Measurements from ENCODE around the gene AGPAT4.

The AGPAT4 gene

DNA sequence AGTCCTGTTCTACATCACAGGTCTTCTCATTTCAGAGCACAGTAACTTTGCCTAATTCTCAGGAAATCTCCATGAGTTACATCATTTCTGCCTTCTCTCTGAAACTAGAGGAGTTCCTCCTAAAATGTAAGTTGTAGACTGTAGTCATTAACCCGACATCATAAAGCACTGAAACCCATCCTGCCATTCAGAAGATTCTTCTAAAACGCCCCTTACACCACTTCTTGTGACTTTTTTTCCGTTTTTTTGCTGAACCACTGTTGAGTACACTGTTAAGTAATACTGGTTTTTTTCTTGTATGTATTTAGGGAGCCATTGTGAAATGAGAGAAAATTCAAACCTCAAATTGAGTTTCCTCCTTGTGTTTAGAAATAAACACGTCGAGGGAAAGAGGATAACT lies 164.9 kb downstream of the AGPAT4 start:
- no peak overlapping the region for H3K4me3 Mint-ChIP-seq
- no peak for ATAC-seq
- no peaks in the 10 kb centered on the region for H3K4me1 Mint-ChIP-seq
- H3K36me3 Mint-ChIP-seq: peaks cover 81% of the 10 kb centered on the region
- H3K27me3 Mint-ChIP-seq: no peaks in the 10 kb centered on the region
- no peaks in the 10 kb centered on the region for H3K9me3 Mint-ChIP-seq
- H3K27ac Mint-ChIP-seq: no peak overlapping the region

DNA sequence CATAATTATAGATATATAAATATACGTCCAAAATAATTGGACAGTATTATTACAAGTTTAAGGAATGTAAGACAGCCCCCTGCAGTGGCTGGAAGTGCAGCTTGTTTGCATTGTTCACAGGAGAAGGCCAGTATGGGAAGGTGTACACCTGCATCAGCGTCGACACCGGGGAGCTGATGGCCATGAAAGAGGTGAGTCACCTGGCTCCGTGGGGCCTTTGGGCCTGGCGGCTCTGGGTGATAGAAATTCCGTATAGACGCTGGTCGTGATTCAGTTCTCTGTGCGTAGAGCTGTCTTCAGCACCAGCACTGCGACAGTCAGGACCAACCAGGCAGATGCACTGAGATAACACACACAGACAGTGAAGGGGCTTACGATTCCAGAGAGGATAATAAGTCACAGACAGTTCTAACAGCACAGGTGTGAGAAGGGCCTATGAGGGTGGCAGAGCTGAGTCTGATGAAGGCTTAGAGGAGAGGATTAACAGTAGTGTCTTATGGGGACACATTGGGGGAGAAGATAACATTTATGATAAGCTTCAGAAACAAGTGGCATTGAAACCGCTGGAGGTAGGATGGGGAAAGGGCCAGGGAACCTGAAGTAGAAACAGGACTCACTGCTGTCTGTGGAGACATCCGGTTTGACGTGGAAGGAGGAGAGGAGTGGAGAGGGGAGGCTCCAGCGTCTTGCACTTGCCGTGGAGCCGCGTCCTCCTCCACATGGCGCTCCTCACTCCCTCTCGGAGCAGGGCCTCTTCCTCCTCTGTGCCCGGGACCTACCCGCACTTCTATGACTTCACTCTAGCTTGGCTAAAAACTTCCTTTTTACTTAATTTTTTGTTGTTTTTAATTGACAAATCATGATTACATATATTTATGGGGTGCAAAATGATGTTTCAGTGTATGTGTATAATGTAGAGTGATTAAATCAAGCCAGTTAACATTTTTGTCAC lies 165.8 kb downstream of the AGPAT4 start:
- Mint-ChIP-seq H3K4me3 (no peak overlapping the region), H3K4me1 (no peaks in the 10 kb centered on the region), H3K27me3 (no peaks in the 10 kb centered on the region), H3K9me3 (no peaks in the 10 kb centered on the region), H3K27ac (no peak overlapping the region), H3K36me3 (peaks cover 85% of the 10 kb centered on the region)
- no peak for ATAC-seq

DNA sequence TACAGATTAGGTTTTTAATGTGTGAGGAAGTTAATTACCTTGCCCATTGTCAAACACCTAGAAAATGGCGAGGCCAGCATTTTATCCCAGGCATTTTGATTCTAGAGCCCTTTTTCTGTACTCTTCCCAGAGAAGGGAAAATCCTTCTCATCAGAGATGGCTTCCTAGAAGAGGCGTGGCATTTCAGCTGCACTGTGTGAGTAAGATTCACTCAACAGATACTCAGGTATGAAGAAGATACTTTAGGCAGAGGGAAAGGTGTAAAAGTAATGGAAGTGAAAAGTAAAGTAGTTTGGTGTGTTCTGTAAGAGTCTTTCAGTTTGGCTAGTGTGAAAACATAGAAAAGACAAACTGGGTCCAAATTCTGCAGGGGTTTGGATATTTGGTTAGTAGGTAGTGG lies 168.5 kb downstream of the AGPAT4 start:
- Mint-ChIP-seq H3K36me3 (peaks cover 64% of the 10 kb centered on the region), H3K4me3 (no peak overlapping the region), H3K4me1 (no peaks in the 10 kb centered on the region), H3K27ac (no peak overlapping the region), H3K27me3 (no peaks in the 10 kb centered on the region), H3K9me3 (no peaks in the 10 kb centered on the region)
- ATAC-seq: no peak

DNA sequence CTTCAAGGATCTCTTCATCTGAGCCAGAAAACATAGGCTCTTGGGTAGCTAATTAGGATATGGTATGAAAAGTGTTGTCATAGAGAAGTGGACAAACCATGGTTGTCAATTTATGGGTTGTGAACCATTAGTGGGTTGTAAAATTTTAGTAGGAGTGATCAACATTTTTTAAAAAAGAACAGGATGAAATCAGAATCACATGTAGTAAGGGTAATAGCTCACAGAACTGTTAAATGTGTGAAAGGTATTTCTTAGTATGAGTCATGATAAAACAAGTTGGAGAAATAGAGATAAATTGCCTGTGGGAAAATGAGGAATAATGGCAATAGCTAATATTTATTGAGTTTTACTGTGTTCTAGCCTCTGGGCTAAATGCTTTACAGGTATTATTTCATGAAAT lies 168.9 kb downstream of the AGPAT4 start:
- no peak overlapping the region for H3K27ac Mint-ChIP-seq
- H3K4me1 Mint-ChIP-seq: no peaks in the 10 kb centered on the region
- H3K27me3 Mint-ChIP-seq: no peaks in the 10 kb centered on the region
- peaks cover 60% of the 10 kb centered on the region for H3K36me3 Mint-ChIP-seq
- no peaks in the 10 kb centered on the region for H3K9me3 Mint-ChIP-seq
- H3K4me3 Mint-ChIP-seq: no peak overlapping the region
- no peak for ATAC-seq

DNA sequence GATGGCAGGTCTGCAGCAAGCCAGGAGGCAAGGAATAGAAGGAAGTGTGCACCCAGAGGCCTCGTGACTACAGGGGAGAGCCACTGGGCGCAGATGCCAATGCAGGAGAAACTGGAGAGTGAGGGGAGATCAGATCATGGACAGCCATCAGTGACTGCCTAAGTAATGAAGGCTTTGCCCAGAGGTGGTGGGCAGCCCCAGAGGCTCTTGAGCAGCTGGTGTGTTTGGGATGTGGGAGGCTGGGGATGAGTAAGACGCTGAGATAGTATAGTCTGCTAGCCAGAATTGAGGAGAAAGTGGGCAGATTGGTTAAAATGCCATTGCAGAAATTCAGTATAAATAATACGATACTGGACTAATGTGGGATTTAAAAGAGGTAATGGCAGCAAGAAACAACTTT lies 170.4 kb downstream of the AGPAT4 start:
- Mint-ChIP-seq H3K9me3 (no peaks in the 10 kb centered on the region), H3K4me3 (no peak overlapping the region), H3K27me3 (no peaks in the 10 kb centered on the region), H3K4me1 (no peaks in the 10 kb centered on the region), H3K36me3 (peaks cover 52% of the 10 kb centered on the region), H3K27ac (no peak overlapping the region)
- no peak for ATAC-seq

DNA sequence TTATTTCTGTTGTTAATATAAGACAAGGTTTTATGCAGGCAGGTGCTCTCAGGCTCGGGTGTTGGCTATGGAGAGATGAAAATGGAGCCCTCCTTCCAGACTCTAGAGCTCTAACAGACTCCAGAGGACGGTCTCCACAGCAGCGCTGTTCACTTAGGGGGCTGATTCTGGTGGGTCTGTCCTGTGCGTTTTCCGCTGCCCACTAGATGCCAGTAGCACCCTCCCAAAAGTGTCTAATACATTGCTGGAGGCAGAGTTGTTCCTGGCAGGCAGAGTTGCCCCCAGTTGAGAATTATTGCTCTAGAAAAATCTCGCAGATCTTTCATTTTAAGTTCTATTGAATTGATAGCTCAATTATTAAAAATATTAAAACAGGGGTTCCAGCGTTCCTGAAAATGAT lies 172.3 kb downstream of the AGPAT4 start:
- no peaks in the 10 kb centered on the region for H3K9me3 Mint-ChIP-seq
- H3K4me1 Mint-ChIP-seq: no peaks in the 10 kb centered on the region
- peaks cover 53% of the 10 kb centered on the region for H3K36me3 Mint-ChIP-seq
- no peaks in the 10 kb centered on the region for H3K27me3 Mint-ChIP-seq
- no peak for ATAC-seq
- no peak overlapping the region for H3K27ac Mint-ChIP-seq
- no peak overlapping the region for H3K4me3 Mint-ChIP-seq

DNA sequence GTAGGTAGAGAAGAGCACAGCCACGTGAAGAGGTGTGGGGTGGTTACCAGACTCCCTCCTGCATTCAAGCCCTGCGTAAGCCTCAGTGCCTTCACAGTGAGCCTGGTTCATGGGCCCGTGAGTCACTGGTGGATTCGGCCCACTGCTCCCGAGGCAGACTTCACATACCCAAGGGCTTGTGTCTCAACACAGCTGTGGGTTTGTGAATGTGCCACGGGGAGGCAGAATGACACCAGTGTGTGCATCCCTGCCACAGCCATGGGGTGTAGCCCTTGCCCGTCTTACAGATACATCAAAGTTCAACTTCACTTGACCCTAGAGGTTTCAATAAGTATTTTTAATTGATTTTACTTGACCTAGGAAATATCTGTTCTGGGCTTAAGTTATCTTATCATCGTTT lies 173.8 kb downstream of the AGPAT4 start:
- Mint-ChIP-seq H3K36me3 (peaks cover 44% of the 10 kb centered on the region), H3K4me1 (no peaks in the 10 kb centered on the region), H3K27ac (no peak overlapping the region), H3K9me3 (no peaks in the 10 kb centered on the region), H3K27me3 (no peaks in the 10 kb centered on the region), H3K4me3 (no peak overlapping the region)
- ATAC-seq: no peak

DNA sequence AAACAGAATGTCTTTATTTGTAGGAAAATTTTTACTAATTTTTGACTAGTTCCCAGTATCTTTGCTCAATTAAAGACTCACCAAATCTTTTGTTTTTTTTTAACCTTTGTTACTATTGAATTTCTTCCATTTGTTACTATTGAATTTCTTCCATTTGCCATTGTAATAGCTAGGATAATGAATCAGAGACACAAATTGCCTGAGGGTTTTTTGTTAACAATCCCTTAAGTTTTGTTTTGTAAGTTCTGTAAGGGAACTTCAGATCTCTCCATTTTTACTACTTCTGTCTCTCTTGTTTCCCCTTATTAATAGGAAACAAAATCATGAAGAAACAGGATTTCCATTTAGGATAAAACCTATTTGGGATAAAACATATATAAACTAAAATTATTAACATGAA lies 177.9 kb downstream of the AGPAT4 start:
- Mint-ChIP-seq H3K36me3 (peaks cover 56% of the 10 kb centered on the region), H3K27ac (no peak overlapping the region), H3K4me3 (no peak overlapping the region), H3K4me1 (no peaks in the 10 kb centered on the region), H3K27me3 (no peaks in the 10 kb centered on the region), H3K9me3 (no peaks in the 10 kb centered on the region)
- no peak for ATAC-seq

DNA sequence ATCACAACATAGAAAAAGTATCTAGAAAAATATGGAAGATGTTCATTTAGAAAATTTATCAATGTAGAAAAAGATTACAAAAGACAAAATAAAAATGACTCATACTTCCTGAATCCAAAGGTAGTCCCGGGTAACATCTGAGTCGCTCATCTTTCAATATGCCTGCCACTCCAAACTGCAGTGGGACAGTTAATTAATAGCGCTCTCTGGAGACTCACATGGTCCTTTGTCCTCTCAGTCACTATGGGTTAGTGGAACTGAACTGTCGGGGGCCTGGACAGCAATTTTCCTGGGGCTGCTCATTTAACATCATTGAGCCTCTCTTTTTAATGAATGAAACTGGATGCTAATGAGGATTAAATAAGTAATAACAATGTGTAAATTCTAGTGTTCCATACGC lies 178.9 kb downstream of the AGPAT4 start:
- no peak for ATAC-seq
- Mint-ChIP-seq H3K9me3 (no peaks in the 10 kb centered on the region), H3K27me3 (no peaks in the 10 kb centered on the region), H3K4me1 (no peaks in the 10 kb centered on the region), H3K36me3 (peaks cover 64% of the 10 kb centered on the region), H3K4me3 (no peak overlapping the region), H3K27ac (no peak overlapping the region)

DNA sequence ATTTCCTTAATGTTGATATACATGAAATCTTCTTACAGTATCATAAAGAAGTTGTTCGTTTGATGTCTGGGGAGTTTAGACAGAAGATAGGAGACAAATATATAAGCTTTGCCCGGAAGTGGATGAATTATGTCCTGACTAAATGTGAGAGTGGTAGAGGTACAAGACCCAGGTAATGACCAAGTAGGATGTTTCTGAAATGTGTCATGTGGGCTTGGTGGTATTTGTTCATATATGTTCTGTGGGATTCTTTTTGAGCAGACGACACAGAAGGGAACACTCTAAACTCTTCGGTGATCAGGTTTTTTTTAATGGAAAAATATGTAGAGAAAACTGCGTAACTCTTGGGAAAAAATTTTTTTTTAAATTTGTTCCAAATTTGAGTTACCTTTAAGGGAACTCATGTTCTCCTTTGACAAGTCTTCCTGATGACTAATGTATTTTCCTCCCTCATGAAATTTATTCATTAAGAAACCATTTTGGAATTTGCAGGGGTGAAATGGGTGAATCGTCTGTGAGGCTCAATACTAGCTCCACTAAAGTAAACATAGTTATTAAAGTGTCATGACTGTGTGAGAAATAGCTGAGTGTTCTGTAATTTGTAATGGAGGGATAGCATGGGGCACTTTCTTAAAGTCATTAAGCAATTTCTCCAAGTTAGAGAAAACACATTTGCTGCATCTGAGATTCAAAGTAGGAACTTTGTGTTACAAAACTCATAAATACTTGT lies 181.7 kb downstream of the AGPAT4 start:
- H3K27me3 Mint-ChIP-seq: no peaks in the 10 kb centered on the region
- peaks cover 69% of the 10 kb centered on the region for H3K36me3 Mint-ChIP-seq
- H3K4me3 Mint-ChIP-seq: no peak overlapping the region
- no peaks in the 10 kb centered on the region for H3K4me1 Mint-ChIP-seq
- no peaks in the 10 kb centered on the region for H3K9me3 Mint-ChIP-seq
- no peak for ATAC-seq
- no peak overlapping the region for H3K27ac Mint-ChIP-seq

DNA sequence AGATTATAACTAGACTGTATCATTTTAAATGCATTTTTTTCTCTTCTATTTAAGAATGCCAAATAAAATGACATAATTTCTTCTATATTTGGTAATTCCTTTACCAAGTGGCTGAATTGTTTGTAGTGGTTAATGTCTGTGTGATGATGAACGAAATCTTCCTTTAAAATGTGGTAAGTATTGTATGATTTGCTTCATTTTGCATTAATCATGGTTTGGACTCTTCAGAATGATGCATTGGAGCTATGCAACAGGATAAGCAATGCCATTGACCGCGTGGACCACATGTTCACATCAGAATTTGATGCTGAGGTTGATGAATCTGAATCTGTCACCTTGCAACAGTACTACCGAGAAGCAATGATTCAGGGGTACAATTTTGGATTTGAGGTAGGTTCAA lies 182.7 kb downstream of the AGPAT4 start:
- Mint-ChIP-seq H3K27ac (no peak overlapping the region), H3K4me1 (no peaks in the 10 kb centered on the region), H3K9me3 (no peaks in the 10 kb centered on the region), H3K27me3 (no peaks in the 10 kb centered on the region), H3K36me3 (peaks cover 69% of the 10 kb centered on the region), H3K4me3 (no peak overlapping the region)
- no peak for ATAC-seq

DNA sequence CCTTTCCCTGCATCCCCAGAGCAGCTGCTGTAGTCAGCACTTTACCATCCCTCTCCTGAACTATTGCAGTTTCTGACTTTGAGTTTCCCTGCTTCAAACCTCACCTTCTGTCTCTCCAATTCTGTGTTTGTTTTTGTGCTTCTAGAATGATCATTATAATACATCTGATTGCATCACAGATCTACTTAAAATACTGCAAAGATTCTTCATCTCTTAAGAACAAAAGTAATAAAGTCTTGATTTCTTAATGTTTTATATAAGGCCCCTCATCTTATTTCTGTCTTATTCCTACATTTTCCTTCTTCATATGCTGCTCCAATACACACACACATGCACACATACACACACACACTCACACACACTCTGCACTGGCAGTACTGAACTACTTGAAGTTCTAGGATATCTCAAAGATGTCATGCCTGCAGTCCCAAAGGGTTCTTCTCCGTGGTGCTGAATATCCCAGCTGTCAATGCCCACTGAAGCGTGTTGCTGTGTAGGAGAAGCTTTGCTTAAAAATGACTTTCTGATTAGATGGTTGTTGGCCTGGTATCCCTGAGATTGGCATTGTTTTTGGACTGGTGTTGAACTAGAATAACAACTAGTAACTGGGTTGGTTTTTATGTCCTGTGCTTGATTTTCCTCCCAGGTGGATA lies 185.1 kb downstream of the AGPAT4 start:
- Mint-ChIP-seq H3K36me3 (peaks cover 70% of the 10 kb centered on the region), H3K4me1 (no peaks in the 10 kb centered on the region), H3K27ac (no peak overlapping the region)

DNA sequence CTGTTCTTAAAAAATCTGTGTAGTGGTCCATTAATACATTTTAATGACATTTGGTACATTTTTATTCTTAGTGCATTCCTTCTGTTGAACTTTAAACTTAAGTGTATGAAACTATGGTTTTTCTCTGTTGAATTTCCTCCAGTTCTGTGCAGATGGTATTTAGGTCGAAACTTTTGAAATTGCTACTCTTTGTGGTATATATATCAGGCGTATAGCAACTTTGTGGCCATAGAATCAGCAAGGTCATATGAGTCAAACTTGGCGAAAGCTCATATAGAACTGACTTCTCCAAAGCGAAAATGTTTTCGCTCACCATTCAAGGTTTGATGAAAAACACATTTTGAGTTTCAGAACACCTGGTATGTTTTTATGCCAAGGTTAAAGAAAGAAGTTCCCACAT lies 188.6 kb downstream of the AGPAT4 start:
- Mint-ChIP-seq H3K4me1 (no peaks in the 10 kb centered on the region), H3K27me3 (no peaks in the 10 kb centered on the region), H3K9me3 (no peaks in the 10 kb centered on the region), H3K27ac (no peak overlapping the region), H3K36me3 (peaks cover 42% of the 10 kb centered on the region), H3K4me3 (no peak overlapping the region)
- no peak for ATAC-seq

More for the DNA sequence above, 185.1 kb downstream of the AGPAT4 start:
- Mint-ChIP-seq H3K9me3 (no peaks in the 10 kb centered on the region), H3K27me3 (no peaks in the 10 kb centered on the region), H3K4me3 (no peak overlapping the region)
- no peak for ATAC-seq

DNA sequence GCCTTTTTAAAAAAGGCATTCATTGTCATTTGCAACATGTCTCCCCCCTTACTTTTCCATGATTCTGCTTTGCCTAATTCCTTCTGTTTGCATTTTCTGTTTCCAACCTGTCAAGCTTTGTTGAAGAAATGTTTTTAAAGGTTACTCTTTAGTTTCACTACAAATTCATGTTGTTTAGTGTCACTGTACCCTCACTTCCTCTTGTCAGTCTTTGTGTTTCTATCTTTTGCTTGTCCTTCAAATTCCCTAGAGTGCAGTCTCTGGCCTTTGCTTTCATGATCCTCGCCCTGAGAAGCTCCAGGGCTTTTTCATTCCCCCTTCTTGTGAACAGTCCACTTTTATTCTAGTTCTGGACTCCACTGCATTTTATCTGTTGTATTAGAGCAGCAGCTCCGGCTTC lies 191.6 kb downstream of the AGPAT4 start:
- no peak overlapping the region for H3K27ac Mint-ChIP-seq
- no peaks in the 10 kb centered on the region for H3K9me3 Mint-ChIP-seq
- H3K36me3 Mint-ChIP-seq: peaks cover 28% of the 10 kb centered on the region
- no peak overlapping the region for H3K4me3 Mint-ChIP-seq
- H3K27me3 Mint-ChIP-seq: no peaks in the 10 kb centered on the region
- ATAC-seq: no peak
- no peaks in the 10 kb centered on the region for H3K4me1 Mint-ChIP-seq

DNA sequence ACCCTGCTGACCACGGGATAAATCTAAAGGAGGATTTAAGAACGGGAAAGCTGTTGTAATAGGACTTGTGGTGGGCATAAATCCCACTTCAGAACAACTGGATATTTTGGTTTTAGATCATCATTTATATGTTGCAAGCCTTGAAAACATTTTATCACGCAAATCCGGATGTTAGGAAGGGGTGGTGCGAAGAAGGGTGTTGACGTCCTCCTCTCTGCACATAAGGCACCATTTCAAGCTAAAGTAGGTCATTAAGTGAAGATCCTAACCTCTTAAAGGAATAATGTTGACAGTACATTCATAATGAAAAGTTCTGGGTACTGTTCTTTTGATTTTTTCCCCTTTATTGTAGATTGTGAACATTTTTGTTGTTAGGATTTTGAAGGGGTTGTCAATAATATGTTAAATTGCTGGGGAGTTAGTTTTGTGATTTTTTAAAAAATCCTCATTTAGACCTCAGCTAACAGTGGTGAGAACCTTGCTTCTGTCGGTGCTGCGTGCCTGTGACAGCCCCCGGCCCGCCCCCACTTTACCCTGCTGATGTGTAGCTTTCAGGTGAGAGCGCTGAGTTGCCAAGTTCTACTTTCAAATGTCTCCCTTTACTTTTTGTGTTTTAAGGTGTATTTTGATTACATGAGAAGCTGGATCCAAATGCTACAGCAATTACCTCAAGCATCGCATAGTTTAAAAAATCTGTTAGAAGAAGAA lies 193.4 kb downstream of the AGPAT4 start:
- Mint-ChIP-seq H3K36me3 (peaks cover 20% of the 10 kb centered on the region), H3K27me3 (no peaks in the 10 kb centered on the region), H3K9me3 (no peaks in the 10 kb centered on the region), H3K27ac (no peak overlapping the region), H3K4me1 (no peaks in the 10 kb centered on the region), H3K4me3 (no peak overlapping the region)
- ATAC-seq: no peak
